Gastroesophageal sphincter (tissue), 3 donors: ENCODE measurements around the gene APLNR.
A peak's percentile ranks its signal among the peaks of the same experiment; 100 is the strongest.

ENCODE experiments used
- CTCF ChIP-seq, 4 experiments: fragments of 200-600 bp in 2 of 4; fragments of 450-650 bp in 2 of 4; sonication (generic) in 1 of 4; IDR thresholded peaks; one replicate each; pipeline ENCODE4 v1.5.1; 2017 to 2019; ENCODE audit warnings: antibody characterized with exemption in 4 of 4, mild to moderate bottlenecking in 2 of 4, moderate library complexity in 2 of 4
- EP300 ChIP-seq: sonication (generic); formaldehyde crosslinking; IDR thresholded peaks from one replicate; pipeline ENCODE4 v1.6.1; 2017; ENCODE audit warnings: antibody characterized with exemption, mild to moderate bottlenecking

GRCh38 chr11:57277845-57278720, 41.0 kb upstream of the APLNR start:
- TF ChIP-seq CTCF (IDR thresholded peaks at IDR 0.05) (peak; percentile 70 to 88 (median 82)), EP300 (no peak)
